ENCODE measurements around the gene TALDO1. TPM values are rescaled to one million over a fixed set of nuclear protein-coding genes. Genes with fewer than 3 reads are reported as not detected.

TALDO1 gene
- total RNA-seq, 2 donors from 2014 or later, result 90.3 to 111 TPM

DNA sequence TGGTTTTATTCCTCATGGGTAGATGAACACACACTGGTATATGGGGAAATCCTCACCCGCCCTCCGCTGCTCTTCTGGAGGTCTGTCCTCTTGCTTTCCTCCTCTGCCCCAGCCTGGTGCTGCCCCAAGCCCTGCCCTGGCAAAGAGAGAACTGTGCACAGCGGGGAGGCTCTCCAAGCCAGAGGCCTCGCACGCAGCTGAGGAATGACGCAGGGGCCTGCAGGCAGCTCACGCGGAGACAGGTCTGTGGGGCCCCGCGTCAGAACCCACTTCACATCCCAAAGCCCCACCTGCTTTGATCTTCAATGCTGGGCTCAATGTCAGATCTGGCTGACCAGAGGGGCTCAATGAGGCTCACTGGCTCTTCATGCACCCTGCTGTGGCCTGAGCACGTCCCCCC is 20.0 kb downstream of the TALDO1 start:
- H3K9me3 ChIP-seq, result no peaks in the 10 kb centered on the region
- H3K27me3 ChIP-seq, result no peaks in the 10 kb centered on the region
- DNase-seq (ENCODE audit: low spot score), result no peak
- H3K27ac ChIP-seq, result no peak overlapping the region
- TF ChIP-seq CTCF (IDR thresholded peaks at IDR 0.05), result no peak
- H3K4me3 ChIP-seq, result no peak overlapping the region
- H3K36me3 ChIP-seq, result peaks cover 51% of the 10 kb centered on the region
- no peaks in the 10 kb centered on the region for H3K4me1 ChIP-seq

GRCh38 chr11:769887-770641 is 22.8 kb downstream of the TALDO1 start:
- H3K27me3 ChIP-seq, result no peaks in the 10 kb centered on the region
- no peak overlapping the region for H3K4me3 ChIP-seq
- no peaks in the 10 kb centered on the region for H3K9me3 ChIP-seq
- no peak for TF ChIP-seq CTCF (IDR thresholded peaks at IDR 0.05)
- no peak overlapping the region for H3K27ac ChIP-seq
- no peak for DNase-seq (ENCODE audit: low spot score)
- peaks cover 0 to 3% of the 10 kb centered on the region in 2 donors for H3K4me1 ChIP-seq
- H3K36me3 ChIP-seq, result peaks cover 38% of the 10 kb centered on the region

GRCh38 chr11:770642-771616 is 23.7 kb downstream of the TALDO1 start:
- DNase-seq (ENCODE audit: low spot score), result no peak
- no peaks in the 10 kb centered on the region for H3K9me3 ChIP-seq
- H3K27ac ChIP-seq, result no peak overlapping the region
- H3K27me3 ChIP-seq, result no peaks in the 10 kb centered on the region
- TF ChIP-seq CTCF (IDR thresholded peaks at IDR 0.05), result no peak
- H3K4me1 ChIP-seq, result peaks cover 0 to 11% of the 10 kb centered on the region in 2 donors
- H3K4me3 ChIP-seq, result no peak overlapping the region
- peaks cover 34% of the 10 kb centered on the region for H3K36me3 ChIP-seq

GRCh38 chr11:771617-772204 is 24.4 kb downstream of the TALDO1 start:
- Histone ChIP-seq H3K4me1 (peaks cover 0 to 19% of the 10 kb centered on the region in 2 donors), H3K4me3 (no peak overlapping the region), H3K27me3 (no peaks in the 10 kb centered on the region), H3K9me3 (no peaks in the 10 kb centered on the region), H3K27ac (no peak overlapping the region), H3K36me3 (peaks cover 26% of the 10 kb centered on the region)
- TF ChIP-seq CTCF (IDR thresholded peaks at IDR 0.05), result no peak
- DNase-seq (ENCODE audit: low spot score), result no peak

DNA sequence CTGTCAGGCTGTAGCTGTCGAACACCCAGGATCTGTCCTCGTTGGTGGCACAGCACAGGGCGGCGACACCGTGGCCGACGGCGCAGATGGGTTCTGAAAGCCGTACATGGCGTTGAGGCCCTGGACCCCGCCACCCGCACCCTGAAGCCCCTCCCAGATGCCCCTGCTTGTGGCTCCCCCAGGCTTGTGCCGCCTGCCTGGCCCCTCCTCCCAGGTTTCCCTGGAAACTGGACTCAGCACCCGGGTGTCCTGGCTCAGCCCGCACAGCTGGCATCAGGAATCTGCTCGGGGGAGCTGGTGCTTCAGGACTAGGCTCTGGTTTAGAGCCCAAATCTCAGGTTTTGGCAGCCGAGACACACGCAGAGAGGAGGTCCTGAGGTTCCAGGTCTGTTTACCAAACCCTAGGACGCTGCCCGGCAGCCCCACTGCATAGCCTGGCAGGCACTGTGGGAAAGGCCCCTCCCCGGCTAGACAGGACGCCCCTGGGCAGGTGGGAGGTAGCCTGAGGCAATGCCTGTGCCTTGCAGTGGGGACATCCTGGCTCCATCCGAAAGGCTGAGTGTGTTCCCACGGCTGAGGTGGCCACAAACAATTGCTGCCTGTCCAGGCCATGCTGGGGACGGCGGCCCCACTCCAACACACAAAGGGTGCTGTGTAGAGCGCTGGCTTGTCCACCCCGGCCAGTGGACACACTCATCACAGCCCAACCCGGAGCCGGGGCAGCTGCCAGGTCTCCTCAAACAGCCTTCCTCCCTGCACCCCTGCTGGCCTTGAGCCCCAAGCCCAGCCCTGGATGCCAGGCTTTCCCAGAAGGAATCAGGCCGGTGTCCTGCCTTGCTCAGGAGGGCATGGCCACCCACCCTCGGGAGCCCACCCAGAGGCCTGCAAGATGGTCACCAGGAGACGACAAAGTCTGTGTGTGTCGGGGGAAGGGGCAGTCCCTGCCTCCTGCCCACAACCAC is 25.4 kb downstream of the TALDO1 start:
- no peaks in the 10 kb centered on the region for H3K9me3 ChIP-seq
- no peak overlapping the region for H3K4me3 ChIP-seq
- H3K36me3 ChIP-seq, result peaks cover 23% of the 10 kb centered on the region
- no peaks in the 10 kb centered on the region for H3K27me3 ChIP-seq
- peaks cover 0 to 20% of the 10 kb centered on the region in 2 donors for H3K4me1 ChIP-seq
- TF ChIP-seq CTCF (IDR thresholded peaks at IDR 0.05), result no peak
- no peak for DNase-seq (ENCODE audit: low spot score)
- H3K27ac ChIP-seq, result no peak overlapping the region

Data from right atrium auricular region (tissue), 2 donors.